Amygdala (tissue), 56 donors: ENCODE measurements around the gene L3MBTL4.

Experiments
- DNase-seq, 56 donors: peaks; one replicate each; lab custom pipeline; 2025; lab: John Stamatoyannopoulos, UW

L3MBTL4 gene

DNA sequence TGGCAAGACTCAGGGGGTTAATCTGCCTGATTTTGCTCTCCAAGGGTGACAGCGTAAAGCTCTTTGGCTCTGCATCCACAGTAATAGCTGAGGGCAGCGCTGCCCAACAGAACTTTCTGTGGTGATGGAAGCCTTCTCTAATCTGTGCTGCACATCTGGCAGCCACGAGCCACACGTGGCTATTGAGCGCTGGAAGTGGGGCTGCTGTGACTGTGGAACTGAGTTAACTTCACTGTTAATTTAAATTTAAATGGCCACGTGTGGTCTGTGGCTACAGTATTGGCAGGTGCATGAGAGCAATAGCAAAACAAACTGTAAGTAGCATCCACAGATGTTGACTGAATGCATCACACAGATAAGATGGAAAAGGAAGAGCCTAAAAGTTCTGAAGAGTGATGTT is 472.1 kb downstream of the L3MBTL4 start:
- DNase-seq, result no peak

DNA sequence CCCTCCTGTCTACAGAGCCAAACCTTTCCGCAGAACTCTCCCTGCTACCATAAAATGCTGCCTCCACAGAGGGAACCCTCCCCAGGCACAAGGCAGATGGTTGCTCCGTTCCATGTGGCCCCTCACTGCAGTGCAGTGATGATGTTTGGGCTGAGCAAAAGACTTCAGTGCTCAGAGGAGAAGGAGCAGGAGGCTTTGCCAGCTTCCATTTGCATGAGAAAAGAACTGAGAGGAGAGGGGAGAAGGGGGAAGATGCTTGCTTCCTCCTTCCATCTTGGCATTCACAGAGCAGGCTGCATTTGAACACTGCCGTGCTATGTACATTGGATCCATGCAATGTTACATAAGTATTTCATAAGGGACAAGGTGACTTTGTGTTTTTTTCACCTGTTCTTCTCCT is 472.8 kb downstream of the L3MBTL4 start:
- DNase-seq, result peak in 1 of 56 donors; percentile 6

DNA sequence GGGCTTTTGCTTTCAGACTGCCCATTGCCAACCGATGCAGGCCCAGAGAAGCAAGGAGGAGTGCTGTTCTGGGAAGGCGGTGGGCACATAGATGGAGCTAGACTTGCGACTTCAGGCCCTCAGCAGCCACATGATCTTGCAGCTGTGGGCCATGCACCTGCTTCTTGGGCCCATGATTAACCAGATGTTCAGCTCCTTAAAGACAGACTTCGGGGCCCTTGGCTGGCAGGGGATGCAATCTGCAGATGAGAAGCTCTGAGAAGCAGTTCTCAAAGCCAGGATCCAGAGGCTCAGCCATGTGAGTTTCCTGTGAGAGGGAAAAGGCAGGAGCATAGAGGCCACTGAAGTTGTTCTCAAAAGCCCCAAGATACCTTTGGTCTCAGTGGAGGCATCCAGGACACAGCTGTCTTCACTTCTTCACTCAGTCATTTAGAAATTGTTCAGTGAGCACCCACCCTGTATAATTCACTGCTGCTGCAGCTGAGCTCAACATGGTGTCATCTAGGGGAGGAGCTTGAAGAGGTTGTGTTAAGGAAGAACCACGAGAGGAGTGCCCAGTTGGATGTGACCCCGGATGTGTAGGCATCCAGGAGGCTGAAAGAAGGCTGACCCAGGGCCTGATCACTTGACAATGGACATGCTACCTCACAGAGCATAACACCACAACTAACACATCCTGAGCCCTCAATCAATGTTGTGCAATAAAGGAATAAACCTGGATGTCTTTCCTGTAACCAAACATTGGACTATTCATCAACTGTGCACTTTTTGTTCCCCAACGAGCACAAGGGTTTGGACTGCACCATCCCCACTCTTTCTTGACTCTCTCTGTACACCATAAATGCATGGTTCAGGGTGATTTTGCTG is 474.7 kb downstream of the L3MBTL4 start:
- no peak for DNase-seq

DNA sequence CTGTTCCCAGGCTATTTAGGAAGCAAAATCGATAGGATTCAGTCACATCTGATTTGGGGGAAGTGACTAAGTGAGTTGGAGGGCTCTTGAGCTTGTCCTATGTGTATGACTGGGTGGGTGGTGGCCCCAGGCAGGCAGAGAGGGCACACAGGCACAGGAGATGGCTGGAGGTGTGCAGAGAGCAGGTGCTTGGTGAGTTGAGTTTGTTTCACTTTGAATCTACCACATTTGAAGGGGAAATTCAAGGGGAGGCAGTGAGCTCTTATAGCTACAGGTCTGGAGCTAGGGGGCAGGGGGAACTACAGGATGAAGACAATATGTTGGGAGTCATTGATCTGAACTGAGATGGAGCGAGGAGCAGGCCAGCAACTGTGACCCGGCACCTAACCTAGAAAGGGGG is 476.9 kb downstream of the L3MBTL4 start:
- DNase-seq, result no peak

DNA sequence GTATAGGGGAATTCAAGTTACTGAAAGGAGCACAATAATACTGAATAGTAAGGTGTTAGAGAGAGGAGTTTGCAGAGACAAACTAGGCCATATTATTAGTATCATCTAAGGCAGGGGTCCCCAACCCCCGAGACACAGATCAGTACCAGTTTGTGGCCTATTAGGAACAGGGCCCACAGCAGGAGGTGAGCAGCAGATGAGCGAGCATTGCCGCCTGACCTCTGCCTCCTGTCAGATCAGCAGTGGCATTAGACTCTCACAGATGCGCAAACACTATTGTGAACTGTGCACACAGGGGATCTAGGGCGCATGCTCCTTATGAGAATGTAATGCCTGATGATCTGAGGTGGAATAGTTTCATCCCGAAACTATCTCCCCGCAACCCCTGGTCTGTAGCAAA is 477.6 kb downstream of the L3MBTL4 start:
- no peak for DNase-seq

DNA sequence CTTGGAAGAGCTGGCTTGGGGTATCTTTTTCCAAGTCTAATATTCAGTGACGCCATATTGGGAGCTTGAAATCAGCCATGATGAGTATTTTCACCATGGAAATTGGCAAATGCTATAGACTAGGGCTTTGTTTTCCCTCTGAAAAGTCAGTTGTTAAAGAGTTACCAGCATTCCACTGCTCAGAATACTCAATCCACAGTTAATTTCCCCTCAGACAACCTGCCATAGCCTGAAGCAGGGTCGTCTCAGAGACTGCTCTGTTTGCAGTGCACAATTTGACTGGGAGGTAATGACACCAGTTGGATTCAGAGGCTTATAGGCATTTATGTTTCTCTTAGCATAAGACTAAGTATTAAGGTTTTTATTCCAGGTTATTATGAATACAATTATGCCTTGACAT is 483.9 kb downstream of the L3MBTL4 start:
- DNase-seq, result no peak

DNA sequence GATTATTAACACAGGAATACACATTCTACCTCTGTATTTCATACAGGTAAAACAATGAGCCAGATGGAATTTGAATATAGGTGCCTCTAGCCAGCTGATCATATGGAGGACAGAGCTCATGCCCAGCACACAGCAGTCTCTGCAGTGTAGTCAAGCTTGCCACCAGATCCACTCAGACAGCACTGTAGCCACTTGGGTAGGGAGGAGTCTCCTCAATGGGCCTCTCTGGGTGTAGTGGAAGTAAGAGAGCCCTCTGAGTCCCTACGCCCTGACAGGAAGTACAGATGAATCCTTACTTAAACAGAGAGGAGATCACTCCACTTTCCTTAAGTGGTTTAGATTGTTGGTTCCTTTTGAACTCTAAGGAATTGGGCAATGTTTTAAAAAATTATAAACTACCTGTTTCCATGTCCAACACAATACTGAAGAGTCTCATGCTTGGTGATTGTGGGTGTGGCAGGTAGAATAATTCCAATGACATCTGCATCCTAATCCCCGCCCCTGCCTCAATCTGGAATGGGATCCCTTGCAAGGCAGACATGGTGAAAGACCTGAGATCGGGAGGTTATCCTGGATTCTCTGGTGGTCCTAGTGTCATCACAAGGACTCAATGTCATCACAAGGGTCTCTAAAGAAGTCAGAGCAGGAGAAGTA is 496.4 kb downstream of the L3MBTL4 start:
- DNase-seq, result no peak

DNA sequence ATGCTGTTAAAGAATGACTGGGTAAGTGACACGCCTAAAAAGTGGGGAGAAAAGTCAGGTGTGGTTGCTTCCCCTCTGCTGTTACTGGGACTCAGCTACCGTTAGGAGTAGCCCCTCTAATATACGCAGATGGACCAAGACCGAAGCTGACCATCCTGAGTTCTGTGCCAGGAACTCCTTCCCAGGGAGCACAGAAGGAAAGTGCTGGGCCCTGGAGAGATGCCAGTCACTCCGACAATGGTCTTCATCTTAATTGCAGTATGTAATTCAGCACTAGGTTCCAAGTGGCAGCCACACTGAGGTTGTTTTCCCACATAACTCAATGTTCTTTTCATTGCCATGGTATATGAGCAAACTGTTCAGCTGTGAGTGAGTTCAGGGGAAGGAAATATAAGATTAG is 499.8 kb downstream of the L3MBTL4 start:
- peak in 1 of 56 donors; percentile 22 for DNase-seq

DNA sequence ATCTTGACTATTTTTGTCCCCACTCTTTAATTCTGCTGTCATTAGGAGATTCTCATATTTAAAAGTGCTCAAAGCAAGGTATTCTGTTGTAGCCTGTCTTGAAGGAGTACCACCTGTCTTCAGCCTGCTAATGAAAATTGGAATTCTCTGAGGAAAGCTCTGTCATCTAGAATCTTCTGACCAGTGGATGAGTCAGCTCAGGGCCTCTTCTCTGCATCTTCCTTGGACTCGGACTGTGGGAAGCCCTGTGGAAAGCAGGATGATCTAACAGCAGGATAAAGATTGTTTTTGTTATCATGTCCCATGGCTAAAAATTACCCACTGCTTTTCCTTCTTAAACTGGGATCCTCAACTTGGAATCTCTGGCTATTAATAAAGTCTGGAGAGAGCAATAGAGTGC is 500.7 kb downstream of the L3MBTL4 start:
- DNase-seq, result no peak

DNA sequence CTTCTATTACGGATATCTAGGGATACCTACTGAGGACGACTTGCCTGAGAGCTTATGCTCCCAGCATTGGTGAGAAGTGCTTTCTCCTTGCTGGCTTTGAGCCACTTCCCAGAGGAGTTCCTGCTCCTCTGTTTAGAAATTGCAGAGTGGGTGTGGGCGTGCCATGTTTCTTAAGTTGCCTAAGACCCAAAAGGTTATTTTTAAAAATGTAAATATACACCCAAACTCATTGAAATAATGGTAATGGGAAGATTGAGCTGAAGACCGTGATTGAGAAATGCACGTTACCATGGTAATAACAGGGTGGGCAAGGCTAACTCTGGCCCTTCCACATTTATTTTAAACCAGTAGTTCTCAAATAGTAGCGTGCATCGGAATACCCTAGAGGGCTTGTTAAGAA is 502.1 kb downstream of the L3MBTL4 start:
- no peak for DNase-seq

DNA sequence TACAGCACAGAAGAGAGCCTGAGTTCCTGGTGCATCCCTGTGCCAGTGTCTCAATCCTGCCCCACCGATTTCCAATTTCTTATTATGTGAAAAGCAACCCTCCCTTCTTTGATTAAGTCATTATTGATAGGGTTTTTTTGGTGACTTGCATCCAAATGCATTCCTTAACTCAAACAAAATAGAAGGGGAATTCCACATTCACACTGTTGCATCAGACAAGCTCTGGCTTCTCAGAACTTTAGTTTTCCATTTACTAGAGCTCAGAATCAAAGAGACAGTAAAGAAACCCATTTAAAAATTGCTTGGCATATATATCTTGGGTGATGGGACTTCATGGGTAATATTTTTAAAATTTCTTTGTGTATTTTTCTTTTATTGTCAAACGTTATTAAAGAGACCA is 505.6 kb downstream of the L3MBTL4 start:
- no peak for DNase-seq
